ENCODE data around the gene PPP6R3.

DNA sequence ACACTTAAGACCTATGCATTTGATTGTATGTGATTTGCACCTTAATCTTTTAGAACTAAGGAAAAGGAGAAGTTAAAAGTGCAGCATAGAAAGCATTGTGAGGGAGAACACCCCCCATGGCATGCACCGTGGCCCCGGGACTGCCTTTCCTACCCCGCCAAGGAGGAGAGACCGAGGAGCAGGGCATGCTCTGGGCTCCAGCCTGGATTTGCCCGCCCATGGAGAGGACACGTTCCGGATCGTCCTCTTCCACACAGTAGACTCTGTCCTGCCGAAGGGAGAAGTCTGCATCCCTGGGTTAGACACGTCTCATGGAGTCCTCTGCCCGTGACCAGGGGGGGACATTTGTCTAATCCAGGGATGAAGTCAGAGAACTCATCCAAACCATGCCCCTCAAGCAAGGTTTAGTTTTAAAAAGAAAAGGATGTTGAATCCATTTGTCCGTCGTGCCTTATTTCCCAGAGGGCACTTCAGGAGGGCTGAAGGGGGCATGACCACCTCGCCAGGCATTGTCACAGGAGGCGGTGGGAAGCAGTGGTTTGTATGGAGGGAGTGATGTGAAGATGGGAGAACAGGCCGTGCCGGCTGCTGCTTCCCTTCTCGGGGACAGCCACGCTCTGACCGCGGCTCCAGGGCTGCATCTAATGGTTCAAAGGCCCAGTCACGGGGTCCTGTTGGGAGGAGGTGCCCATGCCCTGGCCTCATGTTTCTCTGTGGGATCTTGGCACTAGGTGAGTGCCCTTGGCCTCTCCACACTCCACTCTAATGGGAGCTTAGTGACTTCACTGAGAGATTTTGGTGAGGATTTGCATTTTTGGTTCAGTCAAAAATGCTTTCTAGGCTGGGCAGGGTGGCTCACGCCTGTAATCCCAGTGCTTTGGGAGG is 157.6 kb downstream of the PPP6R3 start:
- TF ChIP-seq, protein P1, sequence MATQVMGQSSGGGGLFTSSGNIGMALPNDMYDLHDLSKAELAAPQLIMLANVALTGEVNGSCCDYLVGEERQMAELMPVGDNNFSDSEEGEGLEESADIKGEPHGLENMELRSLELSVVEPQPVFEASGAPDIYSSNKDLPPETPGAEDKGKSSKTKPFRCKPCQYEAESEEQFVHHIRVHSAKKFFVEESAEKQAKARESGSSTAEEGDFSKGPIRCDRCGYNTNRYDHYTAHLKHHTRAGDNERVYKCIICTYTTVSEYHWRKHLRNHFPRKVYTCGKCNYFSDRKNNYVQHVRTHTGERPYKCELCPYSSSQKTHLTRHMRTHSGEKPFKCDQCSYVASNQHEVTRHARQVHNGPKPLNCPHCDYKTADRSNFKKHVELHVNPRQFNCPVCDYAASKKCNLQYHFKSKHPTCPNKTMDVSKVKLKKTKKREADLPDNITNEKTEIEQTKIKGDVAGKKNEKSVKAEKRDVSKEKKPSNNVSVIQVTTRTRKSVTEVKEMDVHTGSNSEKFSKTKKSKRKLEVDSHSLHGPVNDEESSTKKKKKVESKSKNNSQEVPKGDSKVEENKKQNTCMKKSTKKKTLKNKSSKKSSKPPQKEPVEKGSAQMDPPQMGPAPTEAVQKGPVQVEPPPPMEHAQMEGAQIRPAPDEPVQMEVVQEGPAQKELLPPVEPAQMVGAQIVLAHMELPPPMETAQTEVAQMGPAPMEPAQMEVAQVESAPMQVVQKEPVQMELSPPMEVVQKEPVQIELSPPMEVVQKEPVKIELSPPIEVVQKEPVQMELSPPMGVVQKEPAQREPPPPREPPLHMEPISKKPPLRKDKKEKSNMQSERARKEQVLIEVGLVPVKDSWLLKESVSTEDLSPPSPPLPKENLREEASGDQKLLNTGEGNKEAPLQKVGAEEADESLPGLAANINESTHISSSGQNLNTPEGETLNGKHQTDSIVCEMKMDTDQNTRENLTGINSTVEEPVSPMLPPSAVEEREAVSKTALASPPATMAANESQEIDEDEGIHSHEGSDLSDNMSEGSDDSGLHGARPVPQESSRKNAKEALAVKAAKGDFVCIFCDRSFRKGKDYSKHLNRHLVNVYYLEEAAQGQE (IDR thresholded peaks at IDR 0.05; ENCODE audit: insufficient read depth in 1 of 2, low read depth in 2 of 2, low read length in 2 of 2): no peak
- TF ChIP-seq SIN3A (IDR thresholded peaks at IDR 0.05; ENCODE audit: borderline replicate concordance, insufficient read depth, low read length) (no peak), POLR2AphosphoS5 (IDR thresholded peaks at IDR 0.05; ENCODE audit: low read depth, low read length) (no peak), TAF1 (IDR thresholded peaks at IDR 0.05; ENCODE audit: borderline replicate concordance, insufficient read depth, low read length) (no peak)
